Tibial nerve (tissue), 3 donors: Measurements from ENCODE around the gene EVC2.

Experiments
- CTCF ChIP-seq, 5 experiments: fragments of 200-600 bp in 3 of 5; fragments of 450-650 bp in 2 of 5; sonication (generic) in 3 of 5; IDR thresholded peaks; one replicate each; pipeline ENCODE4 v1.5.1; 2016 to 2019; ENCODE audit warnings: antibody characterized with exemption in 5 of 5, mild to moderate bottlenecking in 3 of 5, moderate library complexity in 2 of 5
- POLR2A ChIP-seq, 2 donors: fragments of 450-650 bp; IDR thresholded peaks; one replicate each; pipeline ENCODE4 v1.6.1; 2017; ENCODE audit warnings: antibody characterized with exemption in 2 of 2, mild to moderate bottlenecking in 2 of 2, moderate library complexity in 2 of 2

DNA sequence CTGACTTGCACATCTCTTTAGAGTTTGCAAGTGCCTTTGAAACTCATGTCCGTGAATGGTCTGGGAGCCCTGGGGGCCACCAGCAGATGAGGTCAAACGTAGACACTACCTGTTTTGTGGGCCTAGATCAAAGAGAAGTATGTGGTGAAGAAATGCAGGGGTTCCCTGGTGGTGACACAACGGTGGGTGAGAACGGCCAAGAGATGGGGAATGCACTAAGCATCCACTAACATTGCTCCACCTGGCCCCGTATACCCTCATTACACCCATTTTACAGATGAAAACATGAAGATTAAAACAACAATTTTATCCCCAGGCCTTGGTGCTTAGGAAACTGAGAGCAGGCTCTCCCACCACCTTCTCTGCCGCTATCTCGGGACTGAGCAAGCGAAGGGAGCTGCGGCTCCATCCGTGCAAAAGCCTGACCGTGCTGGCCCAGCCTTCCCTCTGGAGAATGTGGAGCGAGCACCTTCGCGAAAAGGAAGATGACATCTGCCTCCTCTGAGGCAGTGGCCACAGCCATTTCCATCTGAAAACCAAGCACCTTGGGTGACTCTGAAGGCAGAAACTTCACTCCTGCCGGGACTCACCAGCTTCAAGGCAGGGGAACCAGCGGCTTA lies 91.9 kb downstream of the EVC2 start:
- no peak for TF ChIP-seq CTCF (IDR thresholded peaks at IDR 0.05)
- no peak for TF ChIP-seq POLR2A (IDR thresholded peaks at IDR 0.05)
